Left forelimb (tissue), 1 donor: Measurements from ENCODE around the gene MYL5.
A peak's percentile ranks its signal among the peaks of the same experiment; 100 is the strongest.
"Not testable (repeated sequence)": the region's sequence is repeated elsewhere in the genome, so short reads cannot be mapped to it uniquely, and the experiment has no call there.

ENCODE experiments used
- DNase-seq: peaks from one replicate; pipeline ENCODE4 v3.0.0-alpha.2; 2018; ENCODE audit warnings: low spot score

MYL5 gene

GRCh38 chr4:705278-706082, 31.1 kb downstream of the MYL5 start, which contains the start of gene PCGF3:
Gene PCGF3 (plus strand): TSS chr4:705832. CDS start chr4:733681, 27,849 bp downstream.
- peak; percentile 100 for DNase-seq

- not testable (repeated sequence) for DNase-seq
These were observed 31.8 kb downstream of the MYL5 start for GRCh38 chr4:706083-706633.

GRCh38 chr4:706834-707598, 32.7 kb downstream of the MYL5 start:
- DNase-seq = no peak

- DNase-seq = no peak
These were observed 33.7 kb downstream of the MYL5 start for GRCh38 chr4:707929-708630.

- no peak for DNase-seq
These were observed 34.2 kb downstream of the MYL5 start for GRCh38 chr4:708631-708933.

- no peak for DNase-seq
These were observed 35.0 kb downstream of the MYL5 start for GRCh38 chr4:709348-709747.

- DNase-seq = no peak
These were observed 35.8 kb downstream of the MYL5 start for GRCh38 chr4:710116-710515.

- DNase-seq = no peak
These were observed 36.6 kb downstream of the MYL5 start for GRCh38 chr4:710916-711315.

- DNase-seq = no peak
These were observed 37.8 kb downstream of the MYL5 start for GRCh38 chr4:712093-712492.

- no peak for DNase-seq
These were observed 38.7 kb downstream of the MYL5 start for GRCh38 chr4:712916-713632.

- DNase-seq = no peak
These were observed 39.7 kb downstream of the MYL5 start for GRCh38 chr4:714087-714486.

GRCh38 chr4:717601-718320, 43.4 kb downstream of the MYL5 start:
- DNase-seq = no peak

GRCh38 chr4:718460-718859, 44.1 kb downstream of the MYL5 start:
- DNase-seq = no peak

- DNase-seq = no peak
These were observed 45.9 kb downstream of the MYL5 start for GRCh38 chr4:720111-720860.

GRCh38 chr4:721261-722168, 47.2 kb downstream of the MYL5 start:
- no peak for DNase-seq

GRCh38 chr4:722169-722725, 47.9 kb downstream of the MYL5 start:
- no peak for DNase-seq

- no peak for DNase-seq
These were observed 48.6 kb downstream of the MYL5 start for GRCh38 chr4:722851-723360.

- no peak for DNase-seq
These were observed 49.6 kb downstream of the MYL5 start for GRCh38 chr4:723751-724530.
